ENCODE data around the gene MDC1.

Gene MDC1

DNA sequence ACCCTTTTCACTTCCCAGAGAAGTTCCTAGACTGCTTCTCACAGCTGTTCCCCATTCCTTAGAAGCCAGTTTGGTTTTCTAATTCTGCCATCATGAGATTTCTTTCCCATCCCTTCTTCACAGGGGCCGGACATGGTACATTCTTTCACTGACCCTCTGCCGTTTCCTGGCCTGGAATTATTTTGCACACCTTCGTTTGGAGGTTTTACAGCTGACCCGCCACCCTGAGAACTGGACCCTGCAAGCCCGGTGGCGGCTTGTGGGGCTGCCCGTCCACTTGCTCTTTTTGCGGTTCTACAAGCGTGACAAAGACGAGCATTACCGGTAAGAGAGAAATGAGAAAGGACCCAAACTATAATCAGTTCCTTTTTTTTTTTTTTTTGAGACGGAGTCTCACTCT, 65.9 kb downstream of the MDC1 start:
- peaks cover 4% of the 10 kb centered on the region for H3K4me1 ChIP-seq (ENCODE audit: control insufficient read depth, insufficient read depth, low read length)
- CTCF ChIA-PET = interaction anchor here (0.5 to 2.1 kb wide), 7 partner anchors 21 to 110 kb away, joined by 3 to 14 read pairs (median 3); partner anchors contain the start of gene DHX16
- 0 out of 2 replicates have a peak overlapping the region, but pooled peaks have one; percentile 13 for H3K27ac ChIP-seq (ENCODE audit: extremely low read depth, low read depth, low read length)
- H3K36me3 ChIP-seq (ENCODE audit: control insufficient read depth in 2 of 2, insufficient read depth in 1 of 2, low read length in 2 of 2) = peaks cover 41 to 66% of the 10 kb centered on the region in 2 experiments
- TF ChIP-seq SALL2 (tag by site-specific recombination; IDR thresholded peaks at IDR 0.05; ENCODE audit: borderline replicate concordance) (no peak), ZNF2 (tag by site-specific recombination; IDR thresholded peaks at IDR 0.05) (no peak), ZNF571 (tag by site-specific recombination; IDR thresholded peaks at IDR 0.05) (no peak), ZFP37 (tag by site-specific recombination; IDR thresholded peaks at IDR 0.05) (no peak), ZNF311 (tag by site-specific recombination; IDR thresholded peaks at IDR 0.05; ENCODE audit: borderline replicate concordance) (no peak), ZNF548 (tag by site-specific recombination; IDR thresholded peaks at IDR 0.05) (no peak), KLF16 (tag by site-specific recombination; IDR thresholded peaks at IDR 0.05) (no peak), SP7 (tag by site-specific recombination; IDR thresholded peaks at IDR 0.05) (no peak), MEIS1 (CRISPR knock-in tag; IDR thresholded peaks at IDR 0.05; ENCODE audit: borderline replicate concordance) (no peak), OSR2 (tag by site-specific recombination; IDR thresholded peaks at IDR 0.05) (no peak), ZNF155 (tag by site-specific recombination; IDR thresholded peaks at IDR 0.05) (no peak), ZNF600 (tag by site-specific recombination; IDR thresholded peaks at IDR 0.05) (no peak)
- no peaks in the 10 kb centered on the region for H3K9me3 ChIP-seq (ENCODE audit: control insufficient read depth, insufficient read depth, low read depth, low read length)
- POLR2A ChIA-PET = interaction anchor here (0.7 to 1.6 kb wide), 6 partner anchors 8 to 325 kb away, joined by 3 to 6 read pairs (median 3); partner anchors contain the start of gene DHX16
- H3K4me3 ChIP-seq (ENCODE audit: low read depth, low read length) = no peak overlapping the region
